HG02870 (cell line): ENCODE data around the gene TFDP2.
"Not testable (repeated sequence)": the region's sequence is repeated elsewhere in the genome, so short reads cannot be mapped to it uniquely, and the experiment has no call there.

Experiments
- ATAC-seq: cut with Tn5 transposase; IDR thresholded peaks from one replicate; pipeline ENCODE4 v1.9.1; 2021; ENCODE audit warnings: mild to moderate bottlenecking, moderate library complexity; ENCODE audit not compliant: unreplicated experiment

The TFDP2 gene

DNA sequence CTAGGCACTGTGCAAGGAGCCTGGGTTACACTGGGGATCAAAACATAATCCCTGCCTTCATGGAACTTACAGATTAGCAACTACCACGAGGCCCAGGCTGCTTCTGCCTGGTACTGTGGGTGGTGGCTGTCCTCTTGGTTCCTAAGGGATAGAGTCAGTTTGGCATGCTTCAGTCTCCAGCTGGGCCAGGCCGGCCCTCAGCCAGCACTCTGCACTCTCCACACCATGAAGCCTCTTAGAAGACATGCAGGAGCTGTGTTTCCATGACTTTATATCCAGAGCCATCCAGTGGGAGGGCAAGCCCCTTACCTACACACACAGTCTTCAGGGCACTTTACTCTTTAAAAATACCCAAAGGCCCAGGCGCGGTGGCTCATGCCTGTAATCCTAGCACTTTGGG lies 218.5 kb downstream of the TFDP2 start:
- ATAC-seq = no peak

DNA sequence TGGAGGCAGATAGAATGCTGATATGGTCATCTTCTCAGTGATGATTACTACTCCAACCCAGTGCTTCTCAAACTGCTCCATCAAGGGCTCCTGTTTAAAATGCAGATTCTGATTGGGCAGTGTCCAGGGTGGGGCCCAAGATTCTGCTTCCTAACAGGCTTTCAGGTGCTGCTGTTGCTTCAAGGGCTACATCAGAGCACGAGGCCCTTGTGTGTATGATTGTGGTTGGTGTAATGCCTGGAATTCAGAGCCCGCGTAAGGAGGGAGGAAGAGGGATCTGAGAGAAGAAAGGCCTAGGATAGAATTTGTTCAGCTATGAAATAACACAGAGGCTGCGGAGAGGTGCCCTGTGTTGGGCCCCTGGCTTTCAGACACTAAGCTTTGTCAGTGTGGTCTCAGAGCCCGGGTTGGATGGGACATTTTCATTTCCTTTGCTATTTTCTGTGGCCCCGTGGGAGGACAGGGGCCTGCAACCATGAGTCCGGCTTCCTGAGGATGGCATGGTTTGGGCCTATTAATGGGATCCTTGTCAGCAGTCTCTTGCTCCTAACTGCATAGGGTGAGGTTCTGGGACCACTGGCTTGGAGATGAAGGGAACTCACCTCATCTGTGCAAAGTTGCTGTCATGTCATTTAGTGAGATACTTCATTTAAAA lies 219.9 kb downstream of the TFDP2 start:
- no peak for ATAC-seq

GRCh38 chr3:141928631-141929270 lies 220.6 kb downstream of the TFDP2 start:
- ATAC-seq = no peak

DNA sequence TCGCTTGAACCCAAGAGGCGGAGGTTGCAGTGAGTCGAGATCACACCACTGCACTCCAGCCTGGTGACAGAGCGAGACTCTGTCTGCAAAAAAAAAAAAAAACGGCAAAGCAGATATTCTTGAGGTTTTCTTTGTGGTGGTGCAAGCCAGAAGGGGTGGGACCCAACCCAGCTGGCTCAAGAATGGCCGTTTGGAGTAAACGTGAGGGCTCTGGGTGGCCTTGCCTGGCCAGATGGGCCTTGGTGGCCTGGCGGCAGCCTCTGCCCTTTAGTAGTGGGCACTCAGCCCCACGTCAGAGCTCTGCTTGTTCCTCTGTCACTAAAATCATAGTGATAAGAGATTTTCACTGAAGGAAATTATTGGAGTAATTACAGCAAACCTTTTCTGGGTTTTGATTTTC lies 222.4 kb downstream of the TFDP2 start:
- ATAC-seq = no peak

- not testable (repeated sequence) for ATAC-seq
Observed at GRCh38 chr3:141925677-141926076, 223.7 kb downstream of the TFDP2 start.

DNA sequence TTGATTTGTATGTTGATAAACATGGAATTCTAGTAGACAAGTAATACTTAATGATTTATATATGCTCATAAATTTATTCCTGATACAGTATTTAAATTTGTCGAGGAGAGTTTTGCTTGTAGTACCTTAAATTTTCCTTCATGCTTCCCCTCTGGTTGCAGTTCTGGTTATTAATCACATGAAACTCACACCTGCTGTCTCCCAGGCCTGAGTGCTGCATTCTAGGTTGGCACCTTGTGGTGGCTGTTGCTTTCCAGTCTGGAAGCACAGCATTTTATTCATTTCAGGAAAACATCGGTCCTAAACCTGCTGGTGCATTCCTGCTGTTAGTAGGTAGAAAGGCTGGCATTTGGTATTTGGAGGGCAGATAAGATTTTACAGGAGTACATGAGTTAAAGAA lies 228.0 kb downstream of the TFDP2 start:
- peak; percentile 70 for ATAC-seq

DNA sequence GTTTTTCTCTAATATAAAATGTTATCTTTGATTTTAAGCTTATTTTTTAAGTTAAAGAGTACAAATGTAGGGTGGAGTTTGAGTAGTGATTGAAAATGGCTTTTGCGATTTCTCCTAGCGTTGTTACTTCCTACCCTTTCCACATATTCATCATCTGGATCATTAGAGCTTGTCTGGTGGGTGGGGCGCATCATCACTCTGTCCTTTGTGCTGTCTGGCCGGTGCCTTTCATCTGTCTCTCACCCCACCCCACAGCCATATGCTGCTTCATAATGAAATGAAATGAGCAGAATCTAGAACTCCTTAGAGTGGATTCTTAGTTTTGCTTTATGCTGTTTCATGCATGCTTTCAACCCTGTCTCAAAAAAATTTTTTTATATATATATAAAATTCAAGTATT lies 228.6 kb downstream of the TFDP2 start:
- no peak for ATAC-seq

- ATAC-seq = no peak
Observed at GRCh38 chr3:141915766-141916165, 233.6 kb downstream of the TFDP2 start.

DNA sequence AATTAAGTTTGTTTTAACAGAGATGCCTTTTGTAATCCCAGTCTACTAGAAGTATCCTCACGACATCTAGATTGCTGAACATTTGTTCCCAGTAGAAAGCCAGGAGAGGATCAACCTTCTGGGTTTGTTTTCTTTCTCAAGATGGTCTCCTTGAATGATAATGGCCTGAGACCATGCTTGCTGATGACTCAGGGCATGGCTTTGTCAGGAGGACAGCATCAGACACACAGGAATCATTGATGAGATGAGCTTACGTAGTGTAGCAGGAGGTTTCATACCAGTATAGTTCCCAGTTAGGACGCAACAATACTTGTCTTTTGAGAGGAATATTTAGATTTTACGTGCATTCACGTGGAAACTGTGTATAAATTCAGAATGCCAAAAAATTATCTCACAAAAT lies 234.3 kb downstream of the TFDP2 start:
- ATAC-seq = no peak

DNA sequence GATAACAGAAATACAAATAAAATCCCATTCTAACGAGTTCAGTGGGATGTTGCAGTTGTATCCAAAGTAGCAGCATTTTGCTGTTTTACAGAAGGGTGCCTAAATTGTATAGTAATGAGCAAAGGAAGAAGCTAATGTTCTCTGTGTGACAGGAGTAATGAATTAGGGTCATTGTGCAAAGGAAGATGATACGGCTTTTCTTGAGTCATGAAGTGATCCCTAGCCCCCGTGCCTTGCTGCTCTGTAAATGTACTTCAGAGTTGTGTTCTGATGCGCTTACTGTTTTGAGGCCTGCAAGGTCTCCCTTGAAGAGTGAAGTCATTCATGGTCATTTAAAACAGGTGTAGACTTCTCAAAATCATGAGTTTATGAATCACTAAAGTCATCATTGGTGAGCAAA lies 235.0 kb downstream of the TFDP2 start:
- ATAC-seq = no peak

DNA sequence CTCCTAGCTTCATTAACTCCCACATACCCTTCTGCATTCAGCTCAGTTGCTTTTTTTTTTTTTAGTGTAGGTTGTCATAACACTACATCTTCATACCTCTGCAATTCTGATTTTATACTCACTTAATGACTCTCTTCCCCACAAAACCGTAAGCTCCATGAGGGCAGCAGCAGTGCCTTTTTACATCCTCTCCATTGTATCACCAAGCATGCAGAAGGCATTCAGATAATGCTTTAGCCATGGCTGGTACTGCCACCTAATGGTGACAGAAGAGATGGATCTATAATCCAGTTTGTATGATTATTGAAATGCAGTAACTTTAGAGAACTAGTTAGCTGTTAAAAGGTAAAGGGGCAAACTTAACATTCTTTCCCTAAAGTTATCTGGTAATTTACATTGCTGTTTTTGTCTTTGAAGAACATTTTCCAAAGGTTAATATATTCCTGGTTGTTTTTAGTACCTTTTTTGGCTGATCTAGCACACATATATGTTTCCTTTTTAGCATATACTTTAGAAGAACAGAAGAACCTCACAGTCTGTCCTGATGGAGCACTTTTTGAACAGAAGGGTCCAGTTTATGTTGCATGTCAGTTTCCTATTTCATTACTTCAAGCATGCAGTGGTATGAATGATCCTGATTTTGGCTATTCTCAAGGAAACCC lies 236.1 kb downstream of the TFDP2 start:
- peak; percentile 53 for ATAC-seq

- not testable (repeated sequence) for ATAC-seq
Observed at GRCh38 chr3:141909986-141910385, 239.4 kb downstream of the TFDP2 start.

DNA sequence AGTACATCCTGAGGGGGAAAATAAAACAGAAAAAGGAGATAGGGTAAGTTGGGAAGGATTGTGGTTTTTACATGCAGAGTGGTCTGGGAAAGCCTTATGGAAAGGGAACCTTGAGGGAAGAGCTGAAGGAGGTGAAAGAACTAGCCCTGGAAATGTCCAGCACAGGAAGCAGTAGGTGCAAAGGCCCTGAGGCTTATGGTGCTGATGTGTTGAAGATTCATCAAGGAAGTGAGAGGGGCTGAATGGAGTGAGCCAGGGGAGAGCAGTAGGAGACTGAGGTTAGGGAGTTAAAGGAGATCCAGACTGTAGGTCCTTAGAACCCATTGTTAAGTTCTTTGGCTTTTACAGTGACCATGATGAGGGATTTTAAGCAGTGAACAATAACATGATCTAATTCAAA lies 239.9 kb downstream of the TFDP2 start:
- no peak for ATAC-seq

GRCh38 chr3:141905129-141905528 lies 244.2 kb downstream of the TFDP2 start:
- ATAC-seq = no peak

GRCh38 chr3:141904203-141904602 lies 245.1 kb downstream of the TFDP2 start:
- ATAC-seq = no peak

DNA sequence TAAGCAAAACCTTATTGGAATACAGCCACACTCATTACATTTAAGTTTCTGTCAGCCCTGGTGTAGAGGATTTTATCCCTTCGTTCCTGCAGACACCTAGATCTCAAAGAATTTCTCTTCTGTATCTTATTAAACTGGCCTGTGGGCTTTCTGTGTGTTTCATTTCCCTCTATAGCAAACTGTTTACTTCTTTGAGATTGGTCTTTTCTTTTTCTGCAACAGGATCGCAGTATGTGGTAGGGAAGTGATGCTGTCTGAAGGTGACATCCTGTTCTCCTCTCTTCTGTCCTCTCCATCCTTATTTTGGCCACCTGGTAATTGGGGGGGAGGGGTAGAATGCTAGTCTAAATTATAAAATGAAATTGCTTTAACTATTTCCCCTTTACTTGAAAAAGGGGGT lies 247.4 kb downstream of the TFDP2 start:
- ATAC-seq = peak; percentile 78

DNA sequence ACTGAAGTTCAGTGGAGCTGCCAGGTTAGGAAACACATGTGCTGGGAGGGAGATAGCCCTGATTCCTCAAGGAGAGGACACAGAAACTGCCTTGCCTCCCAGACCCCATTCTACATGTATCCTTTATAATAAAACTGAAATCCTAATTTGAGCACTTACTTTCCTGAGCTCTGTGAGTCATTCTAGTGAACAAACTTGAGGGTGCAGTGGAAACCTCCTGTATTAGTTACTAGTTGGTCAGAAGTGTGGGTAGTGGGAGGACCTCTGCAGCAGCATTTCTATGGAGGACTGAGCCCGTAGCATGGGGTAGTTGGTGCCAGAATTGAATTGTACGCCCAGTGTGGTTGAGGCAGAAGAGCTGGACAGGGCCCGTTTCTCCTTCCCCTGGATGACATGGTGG lies 249.0 kb downstream of the TFDP2 start:
- no peak for ATAC-seq

DNA sequence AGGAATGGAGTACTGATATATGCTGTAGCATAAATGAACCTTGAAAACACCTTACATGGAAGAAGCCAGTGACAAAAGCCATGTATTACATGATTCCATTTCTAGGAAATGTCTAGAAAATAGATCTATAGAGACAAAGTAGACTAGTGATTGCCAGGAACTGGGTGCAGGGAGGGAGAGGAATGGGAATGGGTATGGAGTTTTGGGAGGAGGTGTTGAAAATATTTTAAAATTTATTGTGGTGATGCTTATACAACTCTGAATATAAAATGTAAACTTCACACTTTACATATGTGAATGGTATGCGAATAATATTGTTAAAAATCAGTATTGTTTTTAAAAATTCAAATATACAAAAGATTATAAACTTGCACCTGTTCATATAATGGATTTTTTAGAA lies 250.4 kb downstream of the TFDP2 start:
- ATAC-seq = no peak

- ATAC-seq = no peak
Observed at GRCh38 chr3:141895731-141896130, 253.6 kb downstream of the TFDP2 start.

GRCh38 chr3:141894524-141895176 lies 254.7 kb downstream of the TFDP2 start:
- ATAC-seq = no peak
